NCI-H510A (cell line): ENCODE results near the gene RGS7.
"Not testable (repeated sequence)": the region's sequence is repeated elsewhere in the genome, so short reads cannot be mapped to it uniquely, and the experiment has no call there.

Source experiments
- DNase-seq: peaks from one replicate; lab custom pipeline; 2025; lab: John Stamatoyannopoulos, UW

Gene RGS7

DNA sequence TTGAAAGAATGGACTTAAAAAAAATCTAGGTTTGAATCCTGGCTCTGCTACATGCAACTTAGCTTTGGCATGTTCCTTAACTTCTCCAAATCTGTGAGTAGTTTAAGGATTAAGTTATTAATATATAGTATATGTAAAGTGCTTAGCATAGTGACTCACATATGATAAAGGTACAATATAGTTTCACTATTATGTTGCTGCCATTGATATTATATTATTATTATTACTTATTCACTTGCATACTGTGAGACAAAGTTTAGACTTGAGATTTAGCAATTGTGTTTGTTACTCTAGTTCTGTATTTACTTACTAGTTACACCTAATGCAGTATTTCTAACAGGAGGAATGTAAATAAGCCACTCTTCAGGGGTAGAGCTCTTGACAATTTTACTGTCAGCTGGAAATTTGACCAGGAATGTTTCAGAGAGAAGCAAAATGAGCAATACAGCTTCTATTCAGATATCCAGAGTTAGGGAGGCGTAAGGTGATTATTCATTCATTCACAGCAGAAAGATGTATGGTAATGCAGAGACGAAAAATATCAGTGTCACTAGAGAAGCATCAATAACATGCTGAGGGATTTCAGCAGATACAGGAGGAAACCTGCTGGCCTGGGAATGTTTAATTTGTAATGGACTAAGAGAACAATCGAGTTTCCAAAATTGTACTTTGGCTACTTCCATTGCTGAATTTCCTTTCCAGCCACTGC, 25.5 kb downstream of the RGS7 start:
- DNase-seq = no peak

- no peak for DNase-seq
Measured at GRCh38 chr1:241330619-241331327, 26.2 kb downstream of the RGS7 start.

DNA sequence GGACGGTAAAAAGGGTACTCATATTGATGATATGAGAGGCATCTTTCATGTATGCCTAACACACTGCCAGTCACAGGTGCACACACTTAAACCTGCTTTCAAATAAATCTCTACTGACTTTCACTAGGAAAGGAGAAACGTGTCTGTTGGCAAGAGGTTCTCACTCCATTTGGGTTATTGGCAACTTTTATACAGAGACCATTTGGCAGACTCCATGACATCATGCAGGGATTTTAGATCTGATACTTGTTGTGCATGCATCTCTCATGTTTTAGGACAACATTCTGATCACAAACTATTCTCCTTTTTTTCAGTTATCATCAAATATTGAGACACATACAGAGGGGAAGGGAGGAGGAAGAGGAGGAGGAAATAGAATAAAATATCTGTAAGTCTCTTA, 31.5 kb downstream of the RGS7 start:
- DNase-seq = no peak

GRCh38 chr1:241323514-241324195, 33.4 kb downstream of the RGS7 start:
- no peak for DNase-seq

GRCh38 chr1:241317676-241318075, 39.3 kb downstream of the RGS7 start:
- no peak for DNase-seq

DNA sequence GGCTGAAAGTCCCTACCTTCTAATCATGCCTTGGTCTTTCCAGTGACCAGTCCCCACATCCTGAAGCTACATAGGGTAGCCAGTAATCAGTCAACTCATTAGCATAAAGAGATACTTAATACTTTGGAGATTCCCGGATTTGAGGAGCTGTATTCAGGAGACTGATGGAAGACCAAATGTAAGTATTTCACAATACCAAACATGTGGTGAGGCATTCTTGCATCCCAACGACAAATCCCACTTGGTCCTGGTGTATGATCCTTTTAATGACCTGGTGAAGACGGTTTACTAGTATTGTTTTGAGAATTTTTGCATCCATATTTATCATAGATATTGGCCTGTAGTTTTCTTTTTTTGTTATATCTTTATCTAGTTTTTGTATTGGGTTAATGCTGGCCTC, 40.6 kb downstream of the RGS7 start:
- DNase-seq = no peak

GRCh38 chr1:241311056-241311746, 45.8 kb downstream of the RGS7 start:
- no peak for DNase-seq

GRCh38 chr1:241310451-241310850, 46.6 kb downstream of the RGS7 start:
- no peak for DNase-seq

GRCh38 chr1:241309651-241310050, 47.4 kb downstream of the RGS7 start:
- DNase-seq = no peak

GRCh38 chr1:241308471-241308870, 48.5 kb downstream of the RGS7 start:
- peak; percentile 64 for DNase-seq

GRCh38 chr1:241308011-241308410, 49.0 kb downstream of the RGS7 start:
- no peak for DNase-seq

DNA sequence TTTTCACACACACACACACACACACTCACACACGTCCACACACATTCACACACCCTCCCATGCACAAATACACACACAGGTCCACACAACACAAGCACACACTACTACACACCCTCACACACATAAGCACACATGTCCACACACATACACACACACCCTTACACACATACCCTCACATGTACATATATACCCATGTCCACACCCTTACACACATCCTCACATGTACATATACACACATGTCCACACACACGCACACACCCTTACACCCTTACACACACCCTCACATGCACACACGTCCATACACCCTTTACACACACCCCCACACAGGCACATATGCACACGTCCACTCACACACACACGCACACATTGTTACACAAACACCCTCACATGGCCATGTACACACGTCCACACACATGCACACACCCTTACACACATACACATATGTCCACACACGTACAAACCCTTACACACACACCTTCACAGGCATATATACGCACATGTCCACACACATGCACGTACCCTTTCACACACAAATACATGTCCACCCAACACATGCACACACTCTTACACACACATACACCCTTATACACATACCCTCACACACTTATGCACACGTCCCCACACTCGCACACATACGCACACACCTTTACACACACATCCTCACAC, 50.7 kb downstream of the RGS7 start:
- DNase-seq = no peak

DNA sequence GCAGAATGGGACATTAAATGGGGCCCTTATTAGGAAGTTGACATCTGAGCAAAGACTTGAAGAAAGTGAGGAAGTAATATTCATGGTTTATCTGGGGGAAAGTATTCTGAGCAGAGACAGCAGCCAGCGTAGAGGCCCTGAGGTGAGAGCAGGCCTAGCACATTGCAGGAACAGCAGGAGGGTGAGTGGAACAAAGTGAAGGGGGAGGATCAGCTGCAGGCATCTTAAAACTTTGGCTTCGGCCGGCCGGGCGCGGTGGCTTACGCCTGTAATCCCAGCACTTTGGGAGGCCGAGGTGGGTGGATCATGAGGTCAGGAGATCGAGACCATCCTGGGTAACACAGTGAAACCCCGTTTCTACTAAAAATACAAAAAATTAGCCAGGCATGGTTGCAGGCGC, 55.0 kb downstream of the RGS7 start:
- not testable (repeated sequence) for DNase-seq

- DNase-seq = no peak
Measured at GRCh38 chr1:241299347-241299746, 57.7 kb downstream of the RGS7 start.

DNA sequence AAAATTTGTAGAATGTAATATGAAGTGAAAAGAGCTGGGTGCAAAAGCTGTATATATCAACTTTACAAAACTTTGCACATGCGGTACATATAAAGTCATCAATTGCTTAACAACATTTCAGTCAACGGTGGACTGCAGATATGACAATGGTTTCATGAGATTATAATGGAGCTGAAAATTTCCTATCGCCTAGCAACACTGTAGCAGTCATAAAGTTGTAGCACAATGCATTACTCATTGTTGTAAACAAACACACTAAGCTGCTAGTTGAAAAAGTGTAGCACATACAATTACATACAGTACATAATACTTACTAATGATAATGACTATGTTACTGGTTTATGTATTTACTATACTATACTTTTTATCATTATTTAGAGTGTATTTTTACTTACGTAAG, 64.0 kb downstream of the RGS7 start:
- no peak for DNase-seq

DNA sequence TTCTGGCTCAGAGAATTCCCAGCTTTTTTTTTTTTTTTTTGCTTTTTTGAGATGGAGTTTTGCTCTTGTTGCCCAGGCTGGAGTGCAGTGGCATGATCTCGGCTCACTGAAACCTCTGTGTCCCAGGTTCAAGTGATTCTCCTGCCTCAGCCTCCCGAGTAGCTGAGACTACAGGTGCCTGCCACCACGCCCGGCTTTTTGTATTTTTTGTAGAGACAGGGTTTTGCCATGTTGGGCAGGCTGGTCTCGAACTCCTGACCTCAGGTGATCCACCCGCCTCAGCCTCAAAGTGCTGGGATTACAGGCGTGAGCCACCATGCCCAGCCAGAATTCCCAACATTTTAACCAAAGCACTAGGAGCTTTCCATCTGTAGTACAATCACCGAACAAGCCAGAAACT, 65.5 kb downstream of the RGS7 start:
- DNase-seq = not testable (repeated sequence)

DNA sequence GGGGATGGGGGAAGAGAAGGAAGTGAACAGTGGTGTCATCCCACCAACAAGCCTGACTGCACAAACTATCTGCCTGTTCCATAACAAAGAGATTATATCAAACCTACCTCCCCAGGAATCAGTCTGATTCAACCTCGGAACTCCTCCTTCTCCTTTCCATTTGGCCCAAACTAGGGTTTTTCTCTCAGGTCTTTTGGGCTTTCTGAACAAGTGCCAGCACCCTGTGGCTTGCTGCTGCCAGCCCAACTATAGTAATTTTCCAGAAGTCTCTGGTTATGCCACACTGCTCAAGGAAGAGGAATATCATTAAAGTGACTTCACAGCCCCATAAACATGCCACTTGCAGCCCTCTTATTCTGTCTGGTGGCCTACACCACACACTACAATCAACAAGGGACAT, 70.5 kb downstream of the RGS7 start:
- no peak for DNase-seq

- DNase-seq = no peak
Measured at GRCh38 chr1:241276391-241276790, 80.6 kb downstream of the RGS7 start.

DNA sequence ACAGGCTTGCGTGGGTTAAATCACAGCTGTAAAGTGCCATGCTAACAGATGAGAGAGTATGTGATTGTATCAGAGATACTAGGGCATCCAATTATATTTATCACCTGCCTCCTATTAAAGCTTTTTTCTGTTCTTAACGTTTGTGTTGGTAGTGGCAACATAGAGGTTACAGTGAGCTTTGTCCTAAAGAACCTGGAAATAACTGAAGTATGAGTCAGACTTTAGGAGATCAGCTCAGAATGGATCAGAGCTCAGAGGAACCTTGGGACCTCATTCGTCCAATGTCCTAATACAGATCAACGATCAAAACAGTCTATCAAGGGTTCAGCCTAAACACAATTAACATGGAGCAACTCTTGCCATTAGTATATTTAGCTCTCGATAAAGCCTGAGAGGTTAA, 81.0 kb downstream of the RGS7 start:
- DNase-seq = no peak

- no peak for DNase-seq
Measured at GRCh38 chr1:241275226-241275625, 81.8 kb downstream of the RGS7 start.

GRCh38 chr1:241274693-241275092, 82.3 kb downstream of the RGS7 start:
- no peak for DNase-seq

DNA sequence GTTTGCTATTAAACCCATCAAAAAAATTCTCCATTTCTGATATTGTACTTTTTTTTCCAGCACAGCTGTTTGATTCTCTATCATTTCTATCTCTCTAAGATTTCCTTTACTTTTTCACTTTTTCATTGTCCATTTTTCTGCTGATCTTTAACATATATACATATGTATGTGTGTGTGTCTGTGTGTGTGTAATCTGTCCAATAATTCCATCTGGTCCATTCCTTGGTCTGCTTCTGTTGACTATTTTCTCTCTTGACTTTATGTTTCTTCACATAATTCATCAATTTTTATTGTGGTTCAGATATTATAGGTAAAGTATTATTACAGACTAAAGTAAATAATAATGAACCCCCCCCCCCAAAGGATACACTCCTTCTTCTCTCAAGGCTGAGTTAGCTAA, 84.2 kb downstream of the RGS7 start:
- no peak for DNase-seq
